ENCODE measurements around the gene ARHGEF3.

Gene ARHGEF3

DNA sequence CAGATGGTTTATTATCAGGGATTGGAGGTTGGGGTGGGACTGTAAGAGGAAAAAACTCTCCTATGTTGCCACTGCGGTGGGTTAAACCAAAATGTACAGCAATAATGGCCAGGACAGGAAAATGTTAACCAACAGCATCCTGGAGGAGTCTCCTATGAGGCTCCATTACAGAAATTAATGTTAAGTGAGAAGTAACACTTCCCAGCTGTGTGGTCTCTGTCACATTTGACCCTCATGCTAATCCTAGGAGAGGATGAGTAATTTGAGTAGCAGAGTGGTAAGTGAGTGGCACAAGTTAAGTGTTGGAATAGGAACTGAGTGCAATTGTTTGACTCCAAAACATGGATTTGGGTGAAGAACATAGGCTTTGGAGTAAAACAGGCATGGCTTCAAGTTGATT lies 39.0 kb downstream of the ARHGEF3 start:
- TF ChIP-seq ZNF214 (tag by site-specific recombination; IDR thresholded peaks at IDR 0.05; ENCODE audit: borderline replicate concordance) (no peak), ZNF404 (tag by site-specific recombination; IDR thresholded peaks at IDR 0.05) (no peak), ZNF394 (tag by site-specific recombination; IDR thresholded peaks at IDR 0.05; ENCODE audit: borderline replicate concordance) (no peak), ZNF561 (tag by site-specific recombination; IDR thresholded peaks at IDR 0.05; ENCODE audit: borderline replicate concordance) (no peak), ZNF544 (tag by site-specific recombination; IDR thresholded peaks at IDR 0.05) (no peak), KLF7 (tag by site-specific recombination; IDR thresholded peaks at IDR 0.05; ENCODE audit: borderline replicate concordance) (no peak)
- TF ChIP-seq, protein P1, sequence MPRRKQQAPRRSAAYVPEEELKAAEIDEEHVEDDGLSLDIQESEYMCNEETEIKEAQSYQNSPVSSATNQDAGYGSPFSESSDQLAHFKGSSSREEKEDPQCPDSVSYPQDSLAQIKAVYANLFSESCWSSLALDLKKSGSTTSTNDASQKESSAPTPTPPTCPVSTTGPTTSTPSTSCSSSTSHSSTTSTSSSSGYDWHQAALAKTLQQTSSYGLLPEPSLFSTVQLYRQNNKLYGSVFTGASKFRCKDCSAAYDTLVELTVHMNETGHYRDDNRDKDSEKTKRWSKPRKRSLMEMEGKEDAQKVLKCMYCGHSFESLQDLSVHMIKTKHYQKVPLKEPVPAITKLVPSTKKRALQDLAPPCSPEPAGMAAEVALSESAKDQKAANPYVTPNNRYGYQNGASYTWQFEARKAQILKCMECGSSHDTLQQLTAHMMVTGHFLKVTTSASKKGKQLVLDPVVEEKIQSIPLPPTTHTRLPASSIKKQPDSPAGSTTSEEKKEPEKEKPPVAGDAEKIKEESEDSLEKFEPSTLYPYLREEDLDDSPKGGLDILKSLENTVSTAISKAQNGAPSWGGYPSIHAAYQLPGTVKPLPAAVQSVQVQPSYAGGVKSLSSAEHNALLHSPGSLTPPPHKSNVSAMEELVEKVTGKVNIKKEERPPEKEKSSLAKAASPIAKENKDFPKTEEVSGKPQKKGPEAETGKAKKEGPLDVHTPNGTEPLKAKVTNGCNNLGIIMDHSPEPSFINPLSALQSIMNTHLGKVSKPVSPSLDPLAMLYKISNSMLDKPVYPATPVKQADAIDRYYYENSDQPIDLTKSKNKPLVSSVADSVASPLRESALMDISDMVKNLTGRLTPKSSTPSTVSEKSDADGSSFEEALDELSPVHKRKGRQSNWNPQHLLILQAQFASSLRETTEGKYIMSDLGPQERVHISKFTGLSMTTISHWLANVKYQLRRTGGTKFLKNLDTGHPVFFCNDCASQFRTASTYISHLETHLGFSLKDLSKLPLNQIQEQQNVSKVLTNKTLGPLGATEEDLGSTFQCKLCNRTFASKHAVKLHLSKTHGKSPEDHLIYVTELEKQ (tag by site-specific recombination; IDR thresholded peaks at IDR 0.05; ENCODE audit: borderline replicate concordance), result no peak
- TF ChIP-seq, protein P2, sequence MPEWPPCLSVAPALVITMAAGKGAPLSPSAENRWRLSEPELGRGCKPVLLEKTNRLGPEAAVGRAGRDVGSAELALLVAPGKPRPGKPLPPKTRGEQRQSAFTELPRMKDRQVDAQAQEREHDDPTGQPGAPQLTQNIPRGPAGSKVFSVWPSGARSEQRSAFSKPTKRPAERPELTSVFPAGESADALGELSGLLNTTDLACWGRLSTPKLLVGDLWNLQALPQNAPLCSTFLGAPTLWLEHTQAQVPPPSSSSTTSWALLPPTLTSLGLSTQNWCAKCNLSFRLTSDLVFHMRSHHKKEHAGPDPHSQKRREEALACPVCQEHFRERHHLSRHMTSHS (tag by site-specific recombination; IDR thresholded peaks at IDR 0.05), result no peak
- TF ChIP-seq, protein P3, sequence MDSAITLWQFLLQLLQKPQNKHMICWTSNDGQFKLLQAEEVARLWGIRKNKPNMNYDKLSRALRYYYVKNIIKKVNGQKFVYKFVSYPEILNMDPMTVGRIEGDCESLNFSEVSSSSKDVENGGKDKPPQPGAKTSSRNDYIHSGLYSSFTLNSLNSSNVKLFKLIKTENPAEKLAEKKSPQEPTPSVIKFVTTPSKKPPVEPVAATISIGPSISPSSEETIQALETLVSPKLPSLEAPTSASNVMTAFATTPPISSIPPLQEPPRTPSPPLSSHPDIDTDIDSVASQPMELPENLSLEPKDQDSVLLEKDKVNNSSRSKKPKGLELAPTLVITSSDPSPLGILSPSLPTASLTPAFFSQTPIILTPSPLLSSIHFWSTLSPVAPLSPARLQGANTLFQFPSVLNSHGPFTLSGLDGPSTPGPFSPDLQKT (IDR thresholded peaks at IDR 0.05; ENCODE audit: borderline replicate concordance, low read depth, low read length), result no peak
- TF ChIP-seq, protein P4, sequence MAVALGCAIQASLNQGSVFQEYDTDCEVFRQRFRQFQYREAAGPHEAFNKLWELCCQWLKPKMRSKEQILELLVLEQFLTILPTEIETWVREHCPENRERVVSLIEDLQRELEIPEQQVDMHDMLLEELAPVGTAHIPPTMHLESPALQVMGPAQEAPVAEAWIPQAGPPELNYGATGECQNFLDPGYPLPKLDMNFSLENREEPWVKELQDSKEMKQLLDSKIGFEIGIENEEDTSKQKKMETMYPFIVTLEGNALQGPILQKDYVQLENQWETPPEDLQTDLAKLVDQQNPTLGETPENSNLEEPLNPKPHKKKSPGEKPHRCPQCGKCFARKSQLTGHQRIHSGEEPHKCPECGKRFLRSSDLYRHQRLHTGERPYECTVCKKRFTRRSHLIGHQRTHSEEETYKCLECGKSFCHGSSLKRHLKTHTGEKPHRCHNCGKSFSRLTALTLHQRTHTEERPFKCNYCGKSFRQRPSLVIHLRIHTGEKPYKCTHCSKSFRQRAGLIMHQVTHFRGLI (tag by site-specific recombination; IDR thresholded peaks at IDR 0.05), result no peak
- TF ChIP-seq, protein P5, sequence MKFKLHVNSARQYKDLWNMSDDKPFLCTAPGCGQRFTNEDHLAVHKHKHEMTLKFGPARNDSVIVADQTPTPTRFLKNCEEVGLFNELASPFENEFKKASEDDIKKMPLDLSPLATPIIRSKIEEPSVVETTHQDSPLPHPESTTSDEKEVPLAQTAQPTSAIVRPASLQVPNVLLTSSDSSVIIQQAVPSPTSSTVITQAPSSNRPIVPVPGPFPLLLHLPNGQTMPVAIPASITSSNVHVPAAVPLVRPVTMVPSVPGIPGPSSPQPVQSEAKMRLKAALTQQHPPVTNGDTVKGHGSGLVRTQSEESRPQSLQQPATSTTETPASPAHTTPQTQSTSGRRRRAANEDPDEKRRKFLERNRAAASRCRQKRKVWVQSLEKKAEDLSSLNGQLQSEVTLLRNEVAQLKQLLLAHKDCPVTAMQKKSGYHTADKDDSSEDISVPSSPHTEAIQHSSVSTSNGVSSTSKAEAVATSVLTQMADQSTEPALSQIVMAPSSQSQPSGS (tag by site-specific recombination; IDR thresholded peaks at IDR 0.05; ENCODE audit: low read depth), result no peak
- TF ChIP-seq, protein P6, sequence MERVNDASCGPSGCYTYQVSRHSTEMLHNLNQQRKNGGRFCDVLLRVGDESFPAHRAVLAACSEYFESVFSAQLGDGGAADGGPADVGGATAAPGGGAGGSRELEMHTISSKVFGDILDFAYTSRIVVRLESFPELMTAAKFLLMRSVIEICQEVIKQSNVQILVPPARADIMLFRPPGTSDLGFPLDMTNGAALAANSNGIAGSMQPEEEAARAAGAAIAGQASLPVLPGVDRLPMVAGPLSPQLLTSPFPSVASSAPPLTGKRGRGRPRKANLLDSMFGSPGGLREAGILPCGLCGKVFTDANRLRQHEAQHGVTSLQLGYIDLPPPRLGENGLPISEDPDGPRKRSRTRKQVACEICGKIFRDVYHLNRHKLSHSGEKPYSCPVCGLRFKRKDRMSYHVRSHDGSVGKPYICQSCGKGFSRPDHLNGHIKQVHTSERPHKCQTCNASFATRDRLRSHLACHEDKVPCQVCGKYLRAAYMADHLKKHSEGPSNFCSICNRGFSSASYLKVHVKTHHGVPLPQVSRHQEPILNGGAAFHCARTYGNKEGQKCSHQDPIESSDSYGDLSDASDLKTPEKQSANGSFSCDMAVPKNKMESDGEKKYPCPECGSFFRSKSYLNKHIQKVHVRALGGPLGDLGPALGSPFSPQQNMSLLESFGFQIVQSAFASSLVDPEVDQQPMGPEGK (tag by site-specific recombination; IDR thresholded peaks at IDR 0.05), result no peak
- no peak overlapping the region for H3K27ac ChIP-seq (ENCODE audit: extremely low read depth, low read depth, low read length)
- POLR2A ChIA-PET, result no interaction called here
- 0 out of 2 replicates have a peak, but pooled peaks cover 2% of the 10 kb centered on the region for H3K4me1 ChIP-seq (ENCODE audit: control insufficient read depth, insufficient read depth, low read length)
- H3K9me3 ChIP-seq (ENCODE audit: control insufficient read depth, insufficient read depth, low read depth, low read length), result no peaks in the 10 kb centered on the region
- no peak overlapping the region for H3K4me3 ChIP-seq (ENCODE audit: low read depth, low read length)
- CTCF ChIA-PET, result no interaction called here
- H3K36me3 ChIP-seq (ENCODE audit: control insufficient read depth in 2 of 2, insufficient read depth in 1 of 2, low read length in 2 of 2), result no peaks in the 10 kb centered on the region

Measured in HEK293 (cell line).